ENCODE measurements around the gene WASF2. TPM values are rescaled to one million over a fixed set of nuclear protein-coding genes. Genes with fewer than 3 reads are reported as not detected.

WASF2 gene
- total and polyA plus RNA-seq, 2 of the 8 experiments (the other 6 are each of a cell fraction or from before 2014, with no cell fraction given) = 32.1 to 86.6 TPM

DNA sequence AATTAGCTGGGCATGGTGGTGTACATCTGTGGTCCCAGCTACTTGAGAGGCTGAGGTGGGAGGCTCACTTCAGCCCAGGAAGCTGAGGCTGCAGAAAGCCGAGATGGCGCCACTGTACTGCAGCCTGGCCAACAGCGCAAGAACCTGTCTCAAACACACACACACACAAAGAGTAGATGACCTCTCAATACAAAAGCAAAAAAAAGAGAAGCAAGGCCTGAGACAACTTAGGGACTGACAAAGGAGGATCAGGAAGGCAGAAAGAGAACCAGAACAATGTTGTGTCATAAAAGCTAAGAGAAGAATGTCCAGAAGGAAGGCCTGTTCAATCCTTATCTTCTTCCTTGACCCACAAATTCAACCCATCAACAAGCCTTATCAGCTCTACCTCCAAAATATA is 18.5 kb downstream of the WASF2 start:
- no peak overlapping the region for H2BK5ac ChIP-seq (ENCODE audit: low read depth, low read length)
- H3K56ac ChIP-seq (replicated peaks; ENCODE audit: insufficient read length, low read depth, low read length) = no peak overlapping the region
- no peak for FAIRE-seq
- H4K8ac ChIP-seq (ENCODE audit: extremely low read depth, insufficient read depth, low read length) = no peak overlapping the region
- ChIA-PET CTCF (ENCODE audit: partially characterized antibody) (interaction anchor here (0.5 to 1.2 kb wide), 3 partner anchors 31 to 136 kb away, joined by 3 read pairs; no protein-coding TSS in a partner anchor), POLR2A (ENCODE audit: partially characterized antibody) (interaction anchor here (1.1 to 1.4 kb wide), 3 partner anchors 9 to 85 kb away, joined by 3 to 5 read pairs (median 3); no protein-coding TSS in a partner anchor)
- H3K4me3 ChIP-seq (ENCODE audit: extremely low read depth in 1 of 4, insufficient read depth in 2 of 4, low read depth in 3 of 4, low read length in 4 of 4) = no peak overlapping the region
- H3K9me3 ChIP-seq (ENCODE audit: insufficient read depth in 2 of 2, low read depth in 1 of 2, low read length in 1 of 2) = no peaks in the 10 kb centered on the region
- H3K4ac ChIP-seq (replicated peaks; ENCODE audit: insufficient read length, low read depth, low read length) = no peak overlapping the region
- H3K27me3 ChIP-seq (replicated peaks in 1 of 4; ENCODE audit: control insufficient read depth in 3 of 4, extremely low read depth in 1 of 4, insufficient read depth in 3 of 4, low read length in 3 of 4) = no peaks in the 10 kb centered on the region
- no peaks in the 10 kb centered on the region; a peak in 1 of 7 replicates for H3K4me1 ChIP-seq (replicated peaks in 1 of 4; ENCODE audit: control insufficient read depth in 3 of 4, insufficient read depth in 4 of 4, low read length in 3 of 4)
- H3K79me1 ChIP-seq (ENCODE audit: low read depth, low read length) = peaks cover 5% of the 10 kb centered on the region
- no peaks in the 10 kb centered on the region for H3K36me3 ChIP-seq (ENCODE audit: control insufficient read depth in 2 of 4, insufficient read depth in 4 of 4, low read length in 3 of 4)
- H4K5ac ChIP-seq (ENCODE audit: insufficient read length, low read depth, low read length) = no peak overlapping the region
- no peak overlapping the region for H2BK120ac ChIP-seq (replicated peaks; ENCODE audit: low read depth, low read length)
- no peak for DNase-seq (ENCODE audit: low read depth in 1 of 2, low spot score in 2 of 2)
- no peaks in the 10 kb centered on the region; the same call in 1 of the 2 replicates for H3K23me2 ChIP-seq (ENCODE audit: low read depth, low read length)
- no peak overlapping the region for H2BK20ac ChIP-seq (ENCODE audit: low read length)
- no peak overlapping the region for H4K91ac ChIP-seq (replicated peaks; ENCODE audit: insufficient read length, low read length)
- peaks cover 2 to 11% of the 10 kb centered on the region in 2 experiments for H4K20me1 ChIP-seq (replicated peaks in 1 of 2; ENCODE audit: control insufficient read depth in 1 of 2, insufficient read depth in 2 of 2, low read length in 2 of 2)
- H2AFZ ChIP-seq (ENCODE audit: low read length) = no peak overlapping the region
- no peak overlapping the region for H3K14ac ChIP-seq (ENCODE audit: insufficient read length)
- no peak overlapping the region for H3K27ac ChIP-seq (ENCODE audit: low read depth, low read length)
- no peak overlapping the region for H3K23ac ChIP-seq (ENCODE audit: insufficient read length)
- H3K79me2 ChIP-seq (ENCODE audit: control insufficient read depth in 1 of 2, insufficient read depth in 2 of 2, low read length in 2 of 2) = peaks cover 3 to 82% of the 10 kb centered on the region in 2 experiments; a peak in 3 of 4 replicates
- no peak overlapping the region for H2BK15ac ChIP-seq (ENCODE audit: low read length)
- H3K4me2 ChIP-seq (ENCODE audit: insufficient read depth in 1 of 2, low read depth in 2 of 2, low read length in 2 of 2) = no peak overlapping the region
- no peak overlapping the region for H2BK12ac ChIP-seq (ENCODE audit: low read depth, low read length)
- WGBS, 2 experiments (ENCODE audit: extremely low coverage in 1 of 2, insufficient coverage in 1 of 2, insufficient read length in 1 of 2, insufficient replicate concordance in 2 of 2, low coverage in 1 of 2, low lambda C conversion rate in 2 of 2, missing lambda C conversion rate in 1 of 2) = 86% methylated on average over 3 of the region's 3 CpGs; no CpG with 5 or more reads in 1 of the 2 experiments
- H2AK5ac ChIP-seq (ENCODE audit: low read depth, low read length) = no peak overlapping the region
- no peak overlapping the region for H3K18ac ChIP-seq (ENCODE audit: extremely low read depth, low read length)
- H3K9ac ChIP-seq (replicated peaks in 1 of 4; ENCODE audit: extremely low read depth in 1 of 4, low read depth in 3 of 4, low read length in 3 of 4) = no peak overlapping the region
- no peak for TF ChIP-seq SP4 (IDR thresholded peaks at IDR 0.05; ENCODE audit: low read length)
- no peak for TF ChIP-seq PHF8 (conservative IDR thresholded peaks at IDR 0.05; ENCODE audit: low read depth, low read length)
- TF ChIP-seq SUZ12 (IDR thresholded peaks at IDR 0.05; ENCODE audit: low read length) = no peak
- TF ChIP-seq POLR2AphosphoS5 (IDR thresholded peaks at IDR 0.05; ENCODE audit: low read depth, low read length) = no peak
- TF ChIP-seq KDM5A (IDR thresholded peaks at IDR 0.05; ENCODE audit: low read length) = no peak
- no peak for TF ChIP-seq HDAC2 (IDR thresholded peaks at IDR 0.05; ENCODE audit: borderline replicate concordance in 1 of 2, low read depth in 2 of 2, low read length in 2 of 2)
- no peak for TF ChIP-seq JUN (IDR thresholded peaks at IDR 0.05; ENCODE audit: low read depth, low read length)

All from H1 (cell line).